Hepatocyte (in vitro differentiated cells): ENCODE measurements around the gene SLC38A5. TPM values are rescaled to one million over a fixed set of nuclear protein-coding genes. Genes with fewer than 3 reads are reported as not detected.

ENCODE experiments used
- DNase-seq: peaks from one replicate; pipeline ENCODE4 v3.0.0-alpha.2; 2016; ENCODE audit warnings: low spot score
- H2AFZ ChIP-seq: fragments of 200-600 bp; sonication (generic); 2 replicates; pipeline ENCODE4 v1.6.0; 2016; ENCODE audit warnings: antibody characterized with exemption, mild to moderate bottlenecking
- H3K27ac ChIP-seq: fragments of 200-600 bp; sonication (generic); 2 replicates; pipeline ENCODE4 v1.5.1; 2016; ENCODE audit warnings: mild to moderate bottlenecking
- H3K27me3 ChIP-seq: fragments of 200-600 bp; sonication (generic); 2 replicates; pipeline ENCODE4 v1.6.1; 2016
- H3K36me3 ChIP-seq: fragments of 200-600 bp; sonication (generic); replicated peaks from 2 replicates; pipeline ENCODE4 v1.5.1; 2016; ENCODE audit warnings: low read depth; ENCODE audit not compliant: insufficient read depth
- H3K4me1 ChIP-seq: fragments of 200-600 bp; sonication (generic); 2 replicates; pipeline ENCODE4 v1.5.1; 2016; ENCODE audit warnings: mild to moderate bottlenecking, moderate library complexity; ENCODE audit not compliant: insufficient read depth
- H3K4me2 ChIP-seq: fragments of 200-600 bp; sonication (generic); 2 replicates; pipeline ENCODE4 v1.6.0; 2016
- H3K4me3 ChIP-seq: fragments of 200-600 bp; sonication (generic); 2 replicates; pipeline ENCODE4 v1.5.1; 2016; ENCODE audit warnings: mild to moderate bottlenecking
- H3K79me2 ChIP-seq: fragments of 200-600 bp; sonication (generic); 2 replicates; pipeline ENCODE4 v1.6.0; 2017; ENCODE audit warnings: mild to moderate bottlenecking
- H3K9me2 ChIP-seq: fragments of 200-600 bp; sonication (generic); replicated peaks from 2 replicates; pipeline ENCODE4 v1.6.0; 2017; ENCODE audit warnings: mild to moderate bottlenecking; ENCODE audit not compliant: insufficient read depth
- H3K9me3 ChIP-seq: fragments of 200-600 bp; sonication (generic); 2 replicates; pipeline ENCODE4 v1.5.1; 2016; ENCODE audit warnings: low read depth, mild to moderate bottlenecking
- H4K20me1 ChIP-seq: fragments of 200-600 bp; sonication (generic); 2 replicates; pipeline ENCODE4 v1.6.0; 2016; ENCODE audit warnings: mild to moderate bottlenecking; ENCODE audit not compliant: insufficient read depth, poor library complexity, severe bottlenecking
- CTCF ChIP-seq: fragments of 200-600 bp; sonication (generic); IDR thresholded peaks from 2 replicates; pipeline ENCODE4 v1.5.1; 2016; ENCODE audit warnings: antibody characterized with exemption, mild to moderate bottlenecking; ENCODE audit not compliant: poor library complexity
- EZH2 ChIP-seq: fragments of 200-600 bp; sonication (generic); IDR thresholded peaks from 2 replicates; pipeline ENCODE4 v1.6.1; 2016; ENCODE audit warnings: antibody characterized with exemption, mild to moderate bottlenecking, borderline replicate concordance
- EZH2phosphoT487 ChIP-seq: fragments of 200-600 bp; sonication (generic); IDR thresholded peaks from one replicate; pipeline ENCODE4 v1.6.1; 2018; ENCODE audit warnings: antibody characterized with exemption, mild to moderate bottlenecking, low read depth, moderate library complexity; ENCODE audit not compliant: unreplicated experiment, severe bottlenecking
- WGBS: methylation state at CpG from one replicate; pipeline ENCODE4 v1.1.6; 2016; ENCODE audit warnings: low lambda C conversion rate; ENCODE audit errors: missing lambda C conversion rate; 5-methylcytosine and 5-hydroxymethylcytosine counted together
- polyA plus RNA-seq: library from polyadenylated mRNA; unstranded; fragments of >200 nt; fragmentation: Nextera tagmentation; extraction: Ambion mirVana; gene quantifications from 2 replicates; pipeline ENCODE4 v1.2.1, GENCODE V29; 2016
- total RNA-seq: library from RNA; depleted of rRNA; stranded (reverse); fragments of >200 nt; gene quantifications from 2 replicates; pipeline ENCODE4 v1.2.3, GENCODE V29; 2014

Gene SLC38A5
- total and polyA plus RNA-seq, 2 experiments from 2014 or later, result 14.5 to 17.8 TPM

GRCh38 chrX:48474127-48474526 is 4.1 kb upstream of the SLC38A5 start:
- H3K79me2 ChIP-seq, result peaks cover 13% of the 10 kb centered on the region
- WGBS, result 80% methylated on average over 10 of the region's 10 CpGs

GRCh38 chrX:48473704-48473990 is 3.6 kb upstream of the SLC38A5 start:
- no peaks in the 10 kb centered on the region for H3K9me3 ChIP-seq
- no peaks in the 10 kb centered on the region for H3K4me1 ChIP-seq
- no peak overlapping the region for H2AFZ ChIP-seq
- H3K36me3 ChIP-seq, result no peaks in the 10 kb centered on the region
- peaks cover 13% of the 10 kb centered on the region for H3K79me2 ChIP-seq
- no peaks in the 10 kb centered on the region for H4K20me1 ChIP-seq
- no peaks in the 10 kb centered on the region for H3K9me2 ChIP-seq
- TF ChIP-seq EZH2, result no peak
- no peak for TF ChIP-seq EZH2phosphoT487
- no peak for TF ChIP-seq CTCF
- no peak overlapping the region for H3K27ac ChIP-seq
- DNase-seq, result no peak
- no peak overlapping the region for H3K4me2 ChIP-seq
- no peak overlapping the region for H3K4me3 ChIP-seq
- 74% methylated on average over 9 of the region's 9 CpGs for WGBS
- H3K27me3 ChIP-seq, result no peaks in the 10 kb centered on the region

More at GRCh38 chrX:48474127-48474526, 4.1 kb upstream of the SLC38A5 start:
- Histone ChIP-seq H3K4me3 (no peak overlapping the region), H2AFZ (no peak overlapping the region), H3K27ac (no peak overlapping the region), H3K36me3 (no peaks in the 10 kb centered on the region), H3K27me3 (no peaks in the 10 kb centered on the region), H3K9me2 (no peaks in the 10 kb centered on the region), H3K4me1 (no peaks in the 10 kb centered on the region), H4K20me1 (no peaks in the 10 kb centered on the region), H3K4me2 (no peak overlapping the region), H3K9me3 (no peaks in the 10 kb centered on the region)
- peak; percentile 4 for TF ChIP-seq CTCF
- no peak for TF ChIP-seq EZH2
- no peak for DNase-seq

- H3K9me3 ChIP-seq, result no peaks in the 10 kb centered on the region
- TF ChIP-seq EZH2, result no peak
- TF ChIP-seq EZH2phosphoT487, result no peak
- no peak for TF ChIP-seq CTCF
- no peaks in the 10 kb centered on the region for H3K36me3 ChIP-seq
- H4K20me1 ChIP-seq, result no peaks in the 10 kb centered on the region
- H2AFZ ChIP-seq, result no peak overlapping the region
- WGBS, result 49% methylated on average over 12 of the region's 12 CpGs
- no peaks in the 10 kb centered on the region for H3K4me1 ChIP-seq
- no peaks in the 10 kb centered on the region for H3K27me3 ChIP-seq
- no peak overlapping the region for H3K4me2 ChIP-seq
- H3K9me2 ChIP-seq, result no peaks in the 10 kb centered on the region
- H3K4me3 ChIP-seq, result no peak overlapping the region
- DNase-seq, result no peak
- peaks cover 13% of the 10 kb centered on the region for H3K79me2 ChIP-seq
- no peak overlapping the region for H3K27ac ChIP-seq
These were observed 3.0 kb upstream of the SLC38A5 start for GRCh38 chrX:48472851-48473703.

- 80% methylated on average over 9 of the region's 9 CpGs for WGBS
- Histone ChIP-seq H3K36me3 (no peaks in the 10 kb centered on the region), H2AFZ (no peak overlapping the region), H3K79me2 (peaks cover 11% of the 10 kb centered on the region), H3K9me3 (no peaks in the 10 kb centered on the region), H3K27me3 (no peaks in the 10 kb centered on the region), H3K9me2 (no peaks in the 10 kb centered on the region), H3K4me1 (no peaks in the 10 kb centered on the region), H3K4me3 (no peak overlapping the region), H4K20me1 (no peaks in the 10 kb centered on the region), H3K27ac (no peak overlapping the region), H3K4me2 (no peak overlapping the region)
- TF ChIP-seq CTCF (no peak), EZH2 (no peak), EZH2phosphoT487 (no peak)
- no peak for DNase-seq
These were observed 2.2 kb upstream of the SLC38A5 start for GRCh38 chrX:48472225-48472624.
